ENCODE measurements around the gene MAPK1. TPM values are rescaled to one million over a fixed set of nuclear protein-coding genes. Genes with fewer than 3 reads are reported as not detected.
"Not testable (repeated sequence)": the region's sequence is repeated elsewhere in the genome, so short reads cannot be mapped to it uniquely, and the experiment has no call there.

The MAPK1 gene
- total RNA-seq, 4 donors from 2014 or later: 36.0 to 57.6 (median 45.0) TPM

DNA sequence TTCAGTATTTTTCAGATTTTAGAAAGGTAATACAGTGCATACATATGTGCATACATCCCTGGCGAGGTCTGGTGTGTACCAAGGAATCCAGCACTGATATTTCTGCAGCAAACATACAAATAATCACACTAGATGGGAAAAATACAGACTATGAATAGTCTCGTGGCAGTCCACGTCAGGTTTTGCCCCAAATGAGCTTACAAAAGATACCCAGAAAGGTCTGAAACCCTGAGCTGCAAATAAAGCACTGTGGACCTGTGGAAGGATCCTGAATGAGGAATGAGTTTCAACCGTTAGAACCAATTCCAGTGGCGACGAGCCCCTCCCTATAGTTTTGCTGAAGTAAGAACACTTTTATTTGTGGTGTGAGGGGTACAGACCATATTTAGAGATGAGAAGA lies 24.5 kb downstream of the MAPK1 start:
- no peak overlapping the region for H3K27ac ChIP-seq
- TF ChIP-seq POLR2A (IDR thresholded peaks at IDR 0.05) (no peak), CTCF (IDR thresholded peaks at IDR 0.05) (no peak)
- DNase-seq: no peak
- no peaks in the 10 kb centered on the region for H3K36me3 ChIP-seq
- H3K4me1 ChIP-seq: peaks cover 6 to 49% (median 15%) of the 10 kb centered on the region in 3 donors
- intact Hi-C loops (cut with DNase I): no loop called here
- 70 to 82% methylated on average over 6 of the region's 6 CpGs for WGBS, 2 donors
- no peaks in the 10 kb centered on the region for H3K9me3 ChIP-seq
- no peak overlapping the region for H3K4me3 ChIP-seq
- H3K27me3 ChIP-seq: no peaks in the 10 kb centered on the region

GRCh38 chr22:21841422-21841821 lies 26.0 kb downstream of the MAPK1 start:
- no peaks in the 10 kb centered on the region for H3K27me3 ChIP-seq
- H3K9me3 ChIP-seq: no peaks in the 10 kb centered on the region
- no peaks in the 10 kb centered on the region for H3K36me3 ChIP-seq
- no peak overlapping the region for H3K4me3 ChIP-seq
- TF ChIP-seq CTCF (IDR thresholded peaks at IDR 0.05): no peak
- H3K4me1 ChIP-seq: peaks cover 19 to 52% (median 29%) of the 10 kb centered on the region in 3 donors
- H3K27ac ChIP-seq: no peak overlapping the region
- 100% methylated on average over 2 of the region's 2 CpGs for WGBS, 2 donors
- intact Hi-C loops (cut with DNase I): no loop called here
- no peak for DNase-seq

- H3K9me3 ChIP-seq: no peaks in the 10 kb centered on the region
- H3K4me3 ChIP-seq: no peak overlapping the region
- H3K4me1 ChIP-seq: peaks cover 20 to 53% (median 31%) of the 10 kb centered on the region in 3 donors
- H3K36me3 ChIP-seq: no peaks in the 10 kb centered on the region
- 89 to 91% methylated on average over 8 of the region's 8 CpGs for WGBS, 2 donors
- H3K27me3 ChIP-seq: no peaks in the 10 kb centered on the region
- no peak for DNase-seq
- no peak overlapping the region for H3K27ac ChIP-seq
- intact Hi-C loops (cut with DNase I): no loop called here
- TF ChIP-seq CTCF (IDR thresholded peaks at IDR 0.05): no peak
- no peak for TF ChIP-seq POLR2A (IDR thresholded peaks at IDR 0.05)
Measured at GRCh38 chr22:21840236-21840823, 27.1 kb downstream of the MAPK1 start.

DNA sequence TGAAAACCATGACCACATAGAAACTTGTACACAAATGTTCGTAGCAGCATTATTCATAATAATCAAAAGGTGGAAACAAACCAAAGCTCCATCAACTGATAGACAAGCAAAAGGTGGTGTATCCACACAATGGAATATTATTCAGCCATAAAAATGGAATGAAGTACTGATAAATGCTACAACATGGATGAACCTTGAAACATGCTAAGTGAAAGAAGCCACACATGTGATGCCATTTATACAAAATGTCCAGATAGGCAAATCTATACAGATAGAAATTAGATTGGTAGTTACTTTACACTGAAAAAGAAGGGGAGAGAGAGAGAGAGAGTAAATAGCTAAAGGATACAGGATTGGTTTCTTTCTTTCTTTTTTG lies 27.7 kb downstream of the MAPK1 start:
- no peaks in the 10 kb centered on the region for H3K9me3 ChIP-seq
- no peak for DNase-seq
- no peak overlapping the region for H3K4me3 ChIP-seq
- no peaks in the 10 kb centered on the region for H3K36me3 ChIP-seq
- WGBS, 2 donors: 87 to 92% methylated on average over 1 of the region's 1 CpG
- no peaks in the 10 kb centered on the region for H3K27me3 ChIP-seq
- intact Hi-C loops (cut with DNase I): no loop called here
- H3K27ac ChIP-seq: no peak overlapping the region
- TF ChIP-seq CTCF (IDR thresholded peaks at IDR 0.05): no peak
- TF ChIP-seq POLR2A (IDR thresholded peaks at IDR 0.05): no peak
- H3K4me1 ChIP-seq: peaks cover 21 to 53% (median 34%) of the 10 kb centered on the region in 3 donors

DNA sequence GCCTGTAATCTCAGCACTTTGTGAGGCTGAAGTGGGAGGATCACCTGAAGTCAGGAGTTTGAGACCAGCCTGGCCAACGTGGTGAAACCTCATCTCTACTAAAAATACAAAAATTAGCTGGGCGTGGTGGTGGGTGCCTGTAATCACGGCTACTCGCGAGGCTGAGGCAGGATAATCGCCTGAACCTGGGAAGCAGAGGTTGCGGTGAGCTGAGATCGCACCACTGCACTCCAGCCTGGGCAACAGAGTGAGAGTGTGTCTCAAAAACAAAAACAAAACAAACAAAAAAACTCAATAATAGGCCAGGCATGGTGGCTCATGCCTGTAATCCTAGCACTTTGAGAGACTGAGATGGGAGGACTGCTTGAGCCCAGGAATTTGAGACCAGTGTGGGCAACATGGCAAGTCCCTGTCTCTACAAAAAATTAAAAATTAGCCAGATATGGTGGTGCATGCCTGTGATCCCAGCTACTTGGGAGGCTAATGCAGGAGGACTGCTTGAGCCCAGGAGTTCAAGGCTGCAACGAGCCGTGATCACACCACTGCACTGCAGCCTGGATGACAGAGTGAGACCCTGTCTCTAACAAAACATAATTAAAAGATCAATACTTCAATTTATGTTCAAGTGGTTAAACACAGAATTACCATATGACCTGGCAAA lies 28.2 kb downstream of the MAPK1 start:
- H3K27me3 ChIP-seq; intact Hi-C loops (cut with DNase I); H3K9me3 ChIP-seq; H3K27ac ChIP-seq; H3K4me3 ChIP-seq; H3K36me3 ChIP-seq; DNase-seq: not testable (repeated sequence)
- 84 to 92% methylated on average over 10 of the region's 10 CpGs for WGBS, 2 donors
- H3K4me1 ChIP-seq: peaks cover 21 to 53% (median 33%) of the 10 kb centered on the region in 3 donors

Data from esophagus squamous epithelium (tissue), 5 donors.